IMR-90 (cell line): Measurements from ENCODE around the gene FKBP1B. TPM values are rescaled to one million over a fixed set of nuclear protein-coding genes. Genes with fewer than 3 reads are reported as not detected.

Source experiments
- ATAC-seq: fragments of 200-7000 bp; cut with Tn5 transposase; 2 replicates; pipeline ENCODE4 v1.9.1; 2020; ENCODE audit warnings: low read depth, mild to moderate bottlenecking, moderate library complexity
- BruUV-seq: library from RNA; stranded (reverse); fragments of 400-500 nt; replicated peaks from 2 replicates; lab custom pipeline; 2021; lab: Mats Ljungman, UMichigan
- CTCF ChIA-PET: fragments of 300-600 bp; formaldehyde crosslinking; extraction: SDS; loops from one replicate; lab custom pipeline; 2021; ENCODE audit warnings: antibody characterized with exemption; lab: Yijun Ruan, JAX
- POLR2A ChIA-PET: fragments of 300-600 bp; sonication (Branson Sonifier 250); formaldehyde crosslinking; loops from one replicate; lab custom pipeline; 2022; ENCODE audit warnings: antibody characterized with exemption; ENCODE audit not compliant: unreplicated experiment; lab: Charles Lee
- DNase-seq: peaks from one replicate; pipeline ENCODE4 v3.0.0; 2013
- H2AFZ ChIP-seq: replicated peaks from 2 replicates; pipeline ENCODE3; 2013; ENCODE audit warnings: low read length, mild to moderate bottlenecking; ENCODE audit not compliant: poor library complexity
- H2AK5ac ChIP-seq: 2 replicates; pipeline ENCODE4 v1.6.1; 2013; ENCODE audit warnings: low read depth, low read length, inconsistent platforms
- H2AK9ac ChIP-seq: replicated peaks from 2 replicates; pipeline ENCODE3; 2013; ENCODE audit warnings: mild to moderate bottlenecking, low read depth, low read length, moderate library complexity; ENCODE audit not compliant: poor library complexity
- H2BK120ac ChIP-seq: 2 replicates; pipeline ENCODE4 v1.6.1; 2013; ENCODE audit warnings: low read depth, low read length, inconsistent platforms
- H2BK15ac ChIP-seq: 3 replicates; pipeline ENCODE4 v1.6.1; 2013; ENCODE audit warnings: low read depth, low read length, inconsistent platforms
- H2BK20ac ChIP-seq: 2 replicates; pipeline ENCODE4 v1.6.1; 2013; ENCODE audit warnings: low read depth, mild to moderate bottlenecking, inconsistent platforms, low read length, moderate library complexity
- H2BK5ac ChIP-seq: 2 replicates; pipeline ENCODE4 v1.6.1; 2013; ENCODE audit warnings: mild to moderate bottlenecking, low read depth, low read length, inconsistent platforms; ENCODE audit not compliant: poor library complexity, severe bottlenecking
- H3K14ac ChIP-seq: replicated peaks from 2 replicates; pipeline ENCODE4 v1.6.1; 2013; ENCODE audit warnings: low read depth, low read length, inconsistent platforms
- H3K18ac ChIP-seq: 2 replicates; pipeline ENCODE4 v1.6.1; 2013; ENCODE audit warnings: low read depth, low read length, control low read depth
- H3K23ac ChIP-seq: 2 replicates; pipeline ENCODE4 v1.6.1; 2013; ENCODE audit warnings: low read depth, low read length, inconsistent platforms
- H3K27ac ChIP-seq: 2 replicates; pipeline ENCODE4 v1.5.1; 2013; ENCODE audit warnings: mild to moderate bottlenecking, control low read depth, low read length; ENCODE audit not compliant: insufficient read depth
- H3K27me3 ChIP-seq: 2 replicates; pipeline ENCODE4 v1.6.1; 2013; ENCODE audit warnings: low read length; ENCODE audit not compliant: control insufficient read depth, insufficient read depth
- H3K36me3 ChIP-seq: 2 replicates; pipeline ENCODE4 v1.6.1; 2013; ENCODE audit warnings: low read length, mixed read lengths; ENCODE audit not compliant: control insufficient read depth, insufficient read depth
- H3K4ac ChIP-seq: 2 replicates; pipeline ENCODE4 v1.6.1; 2013; ENCODE audit warnings: low read depth, low read length, inconsistent platforms
- H3K4me1 ChIP-seq: 2 replicates; pipeline ENCODE4 v1.6.1; 2013; ENCODE audit warnings: low read length, mixed read lengths; ENCODE audit not compliant: control insufficient read depth, insufficient read depth
- H3K4me2 ChIP-seq: 2 replicates; pipeline ENCODE4 v1.6.1; 2013; ENCODE audit warnings: low read depth, mild to moderate bottlenecking, control low read depth, low read length, moderate library complexity
- H3K4me3 ChIP-seq: 2 replicates; pipeline ENCODE4 v1.5.1; 2013; ENCODE audit warnings: low read depth, mild to moderate bottlenecking, control low read depth, low read length, moderate library complexity; ENCODE audit not compliant: insufficient read depth
- H3K56ac ChIP-seq: 2 replicates; pipeline ENCODE4 v1.6.1; 2013; ENCODE audit warnings: low read length, inconsistent platforms; ENCODE audit not compliant: insufficient read depth; ENCODE audit errors: extremely low read depth
- H3K79me1 ChIP-seq, 2 experiments: 2 replicates each; pipeline ENCODE4 v1.6.1; 2013; ENCODE audit warnings: low read length in 2 of 2, inconsistent platforms in 1 of 2, low read depth in 1 of 2
- H3K9ac ChIP-seq: 2 replicates; pipeline ENCODE4 v1.6.1; 2013; ENCODE audit warnings: low read depth, low read length, control low read depth
- H3K9me1 ChIP-seq: 2 replicates; pipeline ENCODE4 v1.6.1; 2013; ENCODE audit warnings: low read length, inconsistent platforms; ENCODE audit not compliant: insufficient read depth
- H3K9me3 ChIP-seq: 2 replicates; pipeline ENCODE4 v1.6.1; 2013; ENCODE audit warnings: low read length; ENCODE audit not compliant: control insufficient read depth, insufficient read depth
- H4K20me1 ChIP-seq: 2 replicates; pipeline ENCODE4 v1.6.1; 2013; ENCODE audit warnings: low read length, inconsistent platforms; ENCODE audit not compliant: insufficient read depth
- H4K5ac ChIP-seq: 2 replicates; pipeline ENCODE4 v1.6.1; 2013; ENCODE audit warnings: mild to moderate bottlenecking, low read depth, low read length, control low read depth
- H4K8ac ChIP-seq, 2 experiments: 2 replicates each; pipeline ENCODE4 v1.6.1; 2013; ENCODE audit warnings: low read depth in 2 of 2, low read length in 2 of 2, control low read depth in 1 of 2, inconsistent platforms in 1 of 2
- H4K91ac ChIP-seq: 2 replicates; pipeline ENCODE4 v1.6.1; 2013; ENCODE audit warnings: low read depth, low read length, inconsistent platforms; ENCODE audit not compliant: insufficient read depth
- BHLHE40 ChIP-seq: fragments of 150-350 bp; IDR thresholded peaks from 2 replicates; pipeline ENCODE4 v1.6.1; 2016; ENCODE audit warnings: mild to moderate bottlenecking, low read depth, low read length
- CEBPB ChIP-seq: IDR thresholded peaks from 2 replicates; pipeline ENCODE4 v1.6.1; 2012; ENCODE audit warnings: low read depth, low read length, improper control_type of control experiment
- CHD1 ChIP-seq: IDR thresholded peaks from 2 replicates; pipeline ENCODE4 v1.6.1; 2012; ENCODE audit warnings: low read depth, low read length, improper control_type of control experiment
- CTCF ChIP-seq: conservative IDR thresholded peaks from 2 replicates; pipeline ENCODE4 v1.5.1; 2012; ENCODE audit warnings: mild to moderate bottlenecking, low read depth, low read length, improper control_type of control experiment
- ELK1 ChIP-seq: fragments of 150-350 bp; IDR thresholded peaks from 2 replicates; pipeline ENCODE4 v1.6.1; 2016; ENCODE audit warnings: low read depth, mild to moderate bottlenecking, low read length, moderate library complexity, borderline replicate concordance
- FOS ChIP-seq: fragments of 150-350 bp; IDR thresholded peaks from 2 replicates; pipeline ENCODE4 v1.6.1; 2016; ENCODE audit warnings: low read depth, low read length
- MAFK ChIP-seq: IDR thresholded peaks from 2 replicates; pipeline ENCODE4 v1.6.1; 2012; ENCODE audit warnings: low read depth, low read length, improper control_type of control experiment
- MAZ ChIP-seq: IDR thresholded peaks from 2 replicates; pipeline ENCODE4 v1.6.1; 2012; ENCODE audit warnings: low read depth, mild to moderate bottlenecking, low read length, improper control_type of control experiment, moderate library complexity, borderline replicate concordance
- MXI1 ChIP-seq: IDR thresholded peaks from 2 replicates; pipeline ENCODE4 v1.6.1; 2012; ENCODE audit warnings: low read depth, mild to moderate bottlenecking, low read length, moderate library complexity, borderline replicate concordance
- NFE2L2 ChIP-seq: fragments of 150-350 bp; IDR thresholded peaks from 2 replicates; pipeline ENCODE4 v1.6.1; 2016; ENCODE audit warnings: low read depth, mild to moderate bottlenecking, low read length
- POLR2A ChIP-seq: IDR thresholded peaks from 2 replicates; pipeline ENCODE4 v1.6.1; 2012; ENCODE audit warnings: mild to moderate bottlenecking, low read depth, low read length
- RAD21 ChIP-seq: IDR thresholded peaks from 2 replicates; pipeline ENCODE4 v1.6.1; 2012; ENCODE audit warnings: low read length, improper control_type of control experiment
- RCOR1 ChIP-seq: IDR thresholded peaks from 2 replicates; pipeline ENCODE4 v1.6.1; 2012; ENCODE audit warnings: mild to moderate bottlenecking, low read length, improper control_type of control experiment; ENCODE audit not compliant: insufficient replicate concordance
- RFX5 ChIP-seq: IDR thresholded peaks from 2 replicates; pipeline ENCODE4 v1.8.0; 2012; ENCODE audit warnings: low read depth, mild to moderate bottlenecking, low read length, moderate library complexity
- SMC3 ChIP-seq: fragments of 150-350 bp; IDR thresholded peaks from 2 replicates; pipeline ENCODE4 v1.6.1; 2016; ENCODE audit warnings: low read depth, mild to moderate bottlenecking, antibody characterized with exemption, low read length, moderate library complexity
- WGBS, 2 experiments: methylation state at CpG; one replicate each; pipeline versions ENCODE4 v1.1.5 to v1.1.7; 2013; ENCODE audit warnings: missing lambda C conversion rate in 2 of 2; ENCODE audit not compliant: insufficient read length in 1 of 2; ENCODE audit errors: extremely low coverage in 2 of 2; 5-methylcytosine and 5-hydroxymethylcytosine counted together
- dilution Hi-C: fragments of 300-500 bp; cut with HindIII; formaldehyde crosslinking; loops from one replicate; pipeline ENCODE4 v1.14.3; 2018; ENCODE audit warnings: low sequenced_read_pairs; ENCODE audit not compliant: unreplicated experiment
- in situ Hi-C: fragments of 300-500 bp; cut with MboI; formaldehyde crosslinking; loops from 3 replicates; pipeline ENCODE4 v1.14.3; 2019; ENCODE audit warnings: low sequenced_read_pairs, inconsistent platforms, mixed read lengths
- intact Hi-C: fragments of 100-400 bp; cut with micrococcal nuclease; formaldehyde crosslinking; loops from 2 replicates; pipeline ENCODE4 v1.10.0; 2022
- polyA plus RNA-seq, 3 experiments: library from polyadenylated mRNA; depleted of rRNA; stranded (reverse); fragments of >200 nt; gene quantifications; 2 replicates each; pipeline ENCODE4 v1.2.3, GENCODE V29; 2012; ENCODE audit warnings: low replicate concordance in 1 of 3
- total RNA-seq: library from RNA; depleted of rRNA; stranded (reverse); fragments of >200 nt; gene quantifications from 2 replicates; pipeline ENCODE4 v1.2.3, GENCODE V29; 2012

The FKBP1B gene
- total and polyA plus RNA-seq, 2 of the 4 experiments (the other 2 are of a cell fraction), result 10.2 to 15.1 TPM

- Histone ChIP-seq H3K56ac (no peak overlapping the region), H3K4me2 (no peak overlapping the region), H4K91ac (no peak overlapping the region), H3K4ac (no peak overlapping the region), H3K23ac (no peak overlapping the region), H2BK5ac (no peak overlapping the region), H4K5ac (no peak overlapping the region), H2AK5ac (no peak overlapping the region), H3K4me3 (no peak overlapping the region), H3K4me1 (no peaks in the 10 kb centered on the region), H3K9me1 (0 out of 2 replicates have a peak, but pooled peaks cover 9% of the 10 kb centered on the region), H3K36me3 (peaks cover 11% of the 10 kb centered on the region), H3K18ac (no peak overlapping the region), H3K27ac (no peak overlapping the region), H3K9ac (no peak overlapping the region), H3K27me3 (no peaks in the 10 kb centered on the region), H3K9me3 (no peaks in the 10 kb centered on the region), H2AFZ (no peak overlapping the region), H2BK120ac (no peak overlapping the region), H3K14ac (no peak overlapping the region), H4K20me1 (no peaks in the 10 kb centered on the region; the same call in 1 of the 2 replicates), H2AK9ac (no peak overlapping the region), H2BK15ac (no peak overlapping the region), H2BK20ac (no peak overlapping the region), H3K79me1 (peaks cover 0 to 9% of the 10 kb centered on the region in 2 experiments; a peak in 2 of 4 replicates), H4K8ac (no peak overlapping the region)
- in situ Hi-C loops, result no loop called here
- intact Hi-C loops, result no loop called here
- POLR2A ChIA-PET, result no interaction called here
- dilution Hi-C loops, result no loop called here
- no peak for ATAC-seq
- TF ChIP-seq MAZ (no peak), CHD1 (no peak), CEBPB (no peak), NFE2L2 (no peak), POLR2A (no peak), FOS (no peak), RFX5 (no peak), MXI1 (no peak), MAFK (no peak), CTCF (no peak), RAD21 (no peak), ELK1 (no peak), RCOR1 (no peak), BHLHE40 (no peak), SMC3 (no peak)
- 97% methylated on average over 10 of the region's 14 CpGs; no CpG with 5 or more reads in 1 of the 2 experiments for WGBS, 2 experiments
- BruUV-seq, result no TSS peak
- DNase-seq, result no peak
- CTCF ChIA-PET, result no interaction called here
Observed at GRCh38 chr2:24022324-24022974, 27.1 kb upstream of the FKBP1B start.
